ENCODE measurements around the gene WDR37.

WDR37 gene

DNA sequence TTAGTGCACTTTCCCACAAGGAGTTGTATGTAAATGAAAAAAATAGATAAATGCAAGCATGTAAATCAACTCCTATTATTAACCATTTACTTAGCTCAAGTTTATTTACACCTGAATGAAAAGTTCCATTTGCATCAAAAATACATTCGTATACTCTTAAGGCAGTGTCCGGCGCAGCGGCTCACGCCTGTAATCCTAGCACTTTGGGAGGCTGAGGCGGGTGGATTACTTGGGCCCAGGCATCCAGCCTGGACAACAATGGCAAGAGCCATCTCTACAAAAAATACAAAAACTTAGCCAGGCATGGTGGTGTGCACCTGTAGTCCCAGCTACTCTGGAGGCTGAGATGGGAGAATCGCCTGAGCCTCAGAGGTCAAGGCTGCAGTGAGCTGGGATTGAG, 26.3 kb upstream of the WDR37 start:
- H2BK15ac ChIP-seq (ENCODE audit: low read length) = no peak overlapping the region
- H2BK12ac ChIP-seq (ENCODE audit: low read length) = no peak overlapping the region
- no peaks in the 10 kb centered on the region for H3K79me1 ChIP-seq (ENCODE audit: low read depth, low read length)
- H3K27me3 ChIP-seq (ENCODE audit: control insufficient read depth in 3 of 3, insufficient read depth in 3 of 3, low read depth in 1 of 3, low read length in 3 of 3) = no peaks in the 10 kb centered on the region
- no peak overlapping the region for H3K4me2 ChIP-seq (ENCODE audit: insufficient read depth, low read length, poor library complexity, severe bottlenecking)
- H4K91ac ChIP-seq (ENCODE audit: low read depth, low read length, poor library complexity) = no peak overlapping the region
- H2AFZ ChIP-seq (ENCODE audit: low read length) = no peak overlapping the region
- H2BK120ac ChIP-seq (ENCODE audit: low read depth, low read length) = no peak overlapping the region
- no peak overlapping the region for H4K8ac ChIP-seq (ENCODE audit: low read depth, low read length)
- H3K23ac ChIP-seq (ENCODE audit: low read depth, low read length, poor library complexity) = no peak overlapping the region
- H3K9me3 ChIP-seq (replicated peaks in 1 of 2; ENCODE audit: control insufficient read depth in 2 of 2, insufficient read depth in 1 of 2, low read depth in 1 of 2, low read length in 2 of 2) = no peaks in the 10 kb centered on the region
- no peaks in the 10 kb centered on the region for H3K4me1 ChIP-seq (ENCODE audit: control insufficient read depth in 2 of 2, insufficient read depth in 1 of 2, low read depth in 1 of 2, low read length in 2 of 2)
- no peak overlapping the region for H3K27ac ChIP-seq (replicated peaks; ENCODE audit: low read length)
- H3K36me3 ChIP-seq (replicated peaks in 1 of 2; ENCODE audit: control insufficient read depth in 2 of 2, insufficient read depth in 2 of 2, low read length in 2 of 2) = no peaks in the 10 kb centered on the region
- H3K9ac ChIP-seq (ENCODE audit: low read depth, low read length, poor library complexity) = no peak overlapping the region
- no peak overlapping the region for H2BK5ac ChIP-seq (ENCODE audit: low read length)
- no peak overlapping the region for H3K4ac ChIP-seq (ENCODE audit: low read length)
- no peak overlapping the region for H3K4me3 ChIP-seq (ENCODE audit: low read length in 2 of 2)
- no peak overlapping the region for H3K14ac ChIP-seq (ENCODE audit: low read length)
- H3K18ac ChIP-seq (ENCODE audit: low read length) = no peak overlapping the region
- no peak overlapping the region for H2AK5ac ChIP-seq (ENCODE audit: low read depth, low read length)
- no peak for DNase-seq (ENCODE audit: low spot score)
- WGBS, 2 donors (ENCODE audit: extremely low coverage in 2 of 2, insufficient read length in 2 of 2, insufficient replicate concordance in 1 of 2) = no CpG with 5 or more reads among the region's 7 CpGs

DNA sequence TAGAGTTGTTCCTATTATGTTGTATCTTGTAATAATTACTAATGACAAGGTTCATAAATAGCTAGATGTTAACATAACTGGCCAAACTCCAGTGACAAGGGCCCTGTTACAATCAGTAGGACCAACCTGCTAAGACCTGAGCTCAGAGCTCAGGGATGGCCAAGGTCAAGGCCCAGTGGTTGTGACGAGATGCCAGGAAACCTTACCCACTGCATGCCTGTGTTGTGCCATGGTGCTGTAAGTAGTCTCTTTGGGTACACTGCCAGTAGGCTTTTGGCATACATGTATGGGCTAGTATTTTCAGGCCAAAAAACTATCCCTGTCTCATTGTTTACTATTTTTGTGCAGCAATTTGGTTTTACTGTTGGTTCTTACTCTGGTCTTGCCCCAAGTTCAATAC, 22.6 kb upstream of the WDR37 start:
- Histone ChIP-seq H3K9ac (ENCODE audit: low read depth, low read length, poor library complexity) (no peak overlapping the region), H2BK15ac (ENCODE audit: low read length) (no peak overlapping the region), H3K23ac (ENCODE audit: low read depth, low read length, poor library complexity) (no peak overlapping the region), H3K14ac (ENCODE audit: low read length) (no peak overlapping the region), H3K36me3 (replicated peaks in 1 of 2; ENCODE audit: control insufficient read depth in 2 of 2, insufficient read depth in 2 of 2, low read length in 2 of 2) (peaks cover 9 to 18% of the 10 kb centered on the region in 2 donors), H3K27me3 (ENCODE audit: control insufficient read depth in 3 of 3, insufficient read depth in 3 of 3, low read depth in 1 of 3, low read length in 3 of 3) (no peaks in the 10 kb centered on the region), H3K4me3 (ENCODE audit: low read length in 2 of 2) (no peak overlapping the region), H3K9me3 (replicated peaks in 1 of 2; ENCODE audit: control insufficient read depth in 2 of 2, insufficient read depth in 1 of 2, low read depth in 1 of 2, low read length in 2 of 2) (no peaks in the 10 kb centered on the region), H3K79me1 (ENCODE audit: low read depth, low read length) (no peaks in the 10 kb centered on the region), H3K4ac (ENCODE audit: low read length) (no peak overlapping the region), H3K4me1 (ENCODE audit: control insufficient read depth in 2 of 2, insufficient read depth in 1 of 2, low read depth in 1 of 2, low read length in 2 of 2) (peaks cover 0 to 3% of the 10 kb centered on the region in 2 donors), H3K27ac (replicated peaks; ENCODE audit: low read length) (no peak overlapping the region), H2BK12ac (ENCODE audit: low read length) (no peak overlapping the region), H3K18ac (ENCODE audit: low read length) (no peak overlapping the region), H4K8ac (ENCODE audit: low read depth, low read length) (no peak overlapping the region), H2AK5ac (ENCODE audit: low read depth, low read length) (no peak overlapping the region), H4K91ac (ENCODE audit: low read depth, low read length, poor library complexity) (no peak overlapping the region), H2BK5ac (ENCODE audit: low read length) (no peak overlapping the region), H2AFZ (ENCODE audit: low read length) (no peak overlapping the region), H3K4me2 (ENCODE audit: insufficient read depth, low read length, poor library complexity, severe bottlenecking) (no peak overlapping the region), H2BK120ac (ENCODE audit: low read depth, low read length) (no peak overlapping the region)
- DNase-seq (ENCODE audit: low spot score) = no peak
- WGBS, 2 donors (ENCODE audit: extremely low coverage in 2 of 2, insufficient read length in 2 of 2, insufficient replicate concordance in 1 of 2) = no CpG with 5 or more reads among the region's 1 CpG

DNA sequence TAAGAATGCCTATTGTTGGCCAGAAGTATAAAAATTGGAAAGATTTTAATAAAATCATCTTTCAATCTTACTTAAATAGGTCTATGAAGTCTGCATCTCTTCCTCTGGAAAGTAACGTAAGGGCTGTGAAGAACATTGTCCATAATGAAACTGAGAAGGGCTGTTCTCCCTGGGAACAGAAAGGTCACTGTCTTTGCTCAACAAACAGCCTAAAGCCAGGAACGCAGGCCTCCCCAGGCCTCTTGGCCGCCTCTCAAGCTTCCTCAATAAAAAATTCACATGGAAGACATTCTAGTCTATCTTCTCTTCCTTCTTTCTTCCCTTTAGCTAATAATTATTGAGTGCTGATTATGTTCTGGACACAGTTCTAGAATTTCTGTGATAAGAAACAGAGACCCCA, 21.4 kb upstream of the WDR37 start:
- H3K79me1 ChIP-seq (ENCODE audit: low read depth, low read length) = no peaks in the 10 kb centered on the region
- no peak overlapping the region for H3K4me3 ChIP-seq (ENCODE audit: low read length in 2 of 2)
- H2BK12ac ChIP-seq (ENCODE audit: low read length) = no peak overlapping the region
- no peak overlapping the region for H3K9ac ChIP-seq (ENCODE audit: low read depth, low read length, poor library complexity)
- H3K23ac ChIP-seq (ENCODE audit: low read depth, low read length, poor library complexity) = no peak overlapping the region
- no peaks in the 10 kb centered on the region for H3K9me3 ChIP-seq (replicated peaks in 1 of 2; ENCODE audit: control insufficient read depth in 2 of 2, insufficient read depth in 1 of 2, low read depth in 1 of 2, low read length in 2 of 2)
- H3K4me1 ChIP-seq (ENCODE audit: control insufficient read depth in 2 of 2, insufficient read depth in 1 of 2, low read depth in 1 of 2, low read length in 2 of 2) = peaks cover 0 to 3% of the 10 kb centered on the region in 2 donors
- H3K36me3 ChIP-seq (replicated peaks in 1 of 2; ENCODE audit: control insufficient read depth in 2 of 2, insufficient read depth in 2 of 2, low read length in 2 of 2) = peaks cover 9 to 28% of the 10 kb centered on the region in 2 donors
- H3K18ac ChIP-seq (ENCODE audit: low read length) = no peak overlapping the region
- H3K27me3 ChIP-seq (ENCODE audit: control insufficient read depth in 3 of 3, insufficient read depth in 3 of 3, low read depth in 1 of 3, low read length in 3 of 3) = no peaks in the 10 kb centered on the region
- H3K14ac ChIP-seq (ENCODE audit: low read length) = no peak overlapping the region
- DNase-seq (ENCODE audit: low spot score) = no peak
- no peak overlapping the region for H2AFZ ChIP-seq (ENCODE audit: low read length)
- no peak overlapping the region for H2AK5ac ChIP-seq (ENCODE audit: low read depth, low read length)
- no peak overlapping the region for H3K4me2 ChIP-seq (ENCODE audit: insufficient read depth, low read length, poor library complexity, severe bottlenecking)
- H2BK120ac ChIP-seq (ENCODE audit: low read depth, low read length) = no peak overlapping the region
- H2BK5ac ChIP-seq (ENCODE audit: low read length) = no peak overlapping the region
- no peak overlapping the region for H4K8ac ChIP-seq (ENCODE audit: low read depth, low read length)
- H2BK15ac ChIP-seq (ENCODE audit: low read length) = no peak overlapping the region
- no CpG with 5 or more reads among the region's 3 CpGs for WGBS, 2 donors (ENCODE audit: extremely low coverage in 2 of 2, insufficient read length in 2 of 2, insufficient replicate concordance in 1 of 2)
- H4K91ac ChIP-seq (ENCODE audit: low read depth, low read length, poor library complexity) = no peak overlapping the region
- no peak overlapping the region for H3K4ac ChIP-seq (ENCODE audit: low read length)
- H3K27ac ChIP-seq (replicated peaks; ENCODE audit: low read length) = no peak overlapping the region

DNA sequence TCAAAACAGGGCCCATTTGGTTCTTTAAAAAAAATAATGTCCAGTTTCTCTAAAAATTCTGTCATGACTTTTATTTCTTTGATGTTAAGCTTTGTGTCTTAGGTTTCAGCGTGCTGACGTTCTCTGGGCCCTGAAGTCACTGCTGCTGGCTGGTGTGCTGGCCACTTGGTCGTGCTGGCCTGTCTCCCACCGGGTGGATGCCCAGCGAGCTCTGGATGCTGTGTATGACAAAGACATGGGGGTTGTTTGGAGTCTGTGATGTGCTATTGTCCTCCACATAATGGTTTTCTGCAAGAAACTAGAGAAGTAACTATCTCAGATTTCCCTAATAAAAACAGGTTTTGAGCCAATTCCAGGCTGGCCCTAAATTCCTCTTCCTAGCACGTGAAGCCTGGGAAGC, 21.0 kb upstream of the WDR37 start:
- peaks cover 0 to 3% of the 10 kb centered on the region in 2 donors for H3K4me1 ChIP-seq (ENCODE audit: control insufficient read depth in 2 of 2, insufficient read depth in 1 of 2, low read depth in 1 of 2, low read length in 2 of 2)
- H3K27me3 ChIP-seq (ENCODE audit: control insufficient read depth in 3 of 3, insufficient read depth in 3 of 3, low read depth in 1 of 3, low read length in 3 of 3) = no peaks in the 10 kb centered on the region
- H3K4me2 ChIP-seq (ENCODE audit: insufficient read depth, low read length, poor library complexity, severe bottlenecking) = no peak overlapping the region
- no peak overlapping the region for H2BK120ac ChIP-seq (ENCODE audit: low read depth, low read length)
- no peak overlapping the region for H3K27ac ChIP-seq (replicated peaks; ENCODE audit: low read length)
- no peak overlapping the region for H2BK15ac ChIP-seq (ENCODE audit: low read length)
- H3K4ac ChIP-seq (ENCODE audit: low read length) = no peak overlapping the region
- no peak for DNase-seq (ENCODE audit: low spot score)
- no CpG with 5 or more reads among the region's 6 CpGs for WGBS, 2 donors (ENCODE audit: extremely low coverage in 2 of 2, insufficient read length in 2 of 2, insufficient replicate concordance in 1 of 2)
- H3K18ac ChIP-seq (ENCODE audit: low read length) = no peak overlapping the region
- no peak overlapping the region for H3K23ac ChIP-seq (ENCODE audit: low read depth, low read length, poor library complexity)
- H3K79me1 ChIP-seq (ENCODE audit: low read depth, low read length) = no peaks in the 10 kb centered on the region
- H3K9ac ChIP-seq (ENCODE audit: low read depth, low read length, poor library complexity) = no peak overlapping the region
- no peak overlapping the region for H3K14ac ChIP-seq (ENCODE audit: low read length)
- H2AFZ ChIP-seq (ENCODE audit: low read length) = peak overlapping the region; percentile 47
- H2BK5ac ChIP-seq (ENCODE audit: low read length) = peak overlapping the region; percentile 53
- H4K8ac ChIP-seq (ENCODE audit: low read depth, low read length) = no peak overlapping the region
- H2AK5ac ChIP-seq (ENCODE audit: low read depth, low read length) = no peak overlapping the region
- H3K36me3 ChIP-seq (replicated peaks in 1 of 2; ENCODE audit: control insufficient read depth in 2 of 2, insufficient read depth in 2 of 2, low read length in 2 of 2) = peaks cover 11 to 33% of the 10 kb centered on the region in 2 donors
- H2BK12ac ChIP-seq (ENCODE audit: low read length) = no peak overlapping the region
- no peak overlapping the region for H4K91ac ChIP-seq (ENCODE audit: low read depth, low read length, poor library complexity)
- no peak overlapping the region for H3K4me3 ChIP-seq (ENCODE audit: low read length in 2 of 2)
- H3K9me3 ChIP-seq (replicated peaks in 1 of 2; ENCODE audit: control insufficient read depth in 2 of 2, insufficient read depth in 1 of 2, low read depth in 1 of 2, low read length in 2 of 2) = no peaks in the 10 kb centered on the region
